Measurements from ENCODE around the gene HLA-A.

HLA-A gene

DNA sequence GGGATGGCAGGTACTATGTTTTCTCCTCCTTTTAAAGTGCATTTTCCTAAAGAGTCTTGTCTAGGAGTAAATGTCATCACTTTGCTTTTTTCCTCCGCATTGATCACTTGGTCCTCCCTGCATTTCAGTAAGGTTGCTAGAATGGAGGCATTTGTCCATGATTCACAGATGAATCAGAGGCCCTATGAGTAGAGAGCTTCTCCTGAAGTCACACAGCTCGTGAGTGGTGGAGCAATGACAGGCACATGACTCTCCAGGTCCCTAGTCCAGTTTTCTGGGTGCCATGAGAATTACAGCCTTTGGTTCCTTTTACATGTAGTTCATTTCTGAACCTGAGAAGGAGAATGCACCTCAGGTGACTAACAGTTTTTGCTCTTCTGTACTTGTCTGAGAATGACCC is 50.5 kb downstream of the HLA-A start:
- no peak for DNase-seq

DNA sequence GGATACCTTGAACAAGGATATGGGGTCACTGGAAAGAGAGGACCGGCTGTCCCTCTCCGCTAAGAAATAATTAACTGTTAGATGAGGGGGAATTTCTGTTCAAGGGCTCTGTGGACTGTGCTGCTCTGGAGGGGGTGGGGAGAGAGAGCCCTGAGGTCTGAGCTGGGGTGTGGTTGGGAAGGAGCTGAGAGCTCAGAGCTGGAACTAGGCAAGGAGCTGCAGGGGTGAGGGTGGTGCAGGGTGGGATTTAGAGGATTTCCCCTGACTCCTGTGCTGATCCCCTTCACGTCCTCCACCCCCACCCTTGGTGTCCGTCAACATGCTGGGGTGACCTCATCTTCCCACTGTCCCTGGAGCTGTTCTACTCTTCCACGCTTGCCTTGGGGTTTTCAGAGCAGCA is 52.5 kb downstream of the HLA-A start:
- no peak for DNase-seq

DNA sequence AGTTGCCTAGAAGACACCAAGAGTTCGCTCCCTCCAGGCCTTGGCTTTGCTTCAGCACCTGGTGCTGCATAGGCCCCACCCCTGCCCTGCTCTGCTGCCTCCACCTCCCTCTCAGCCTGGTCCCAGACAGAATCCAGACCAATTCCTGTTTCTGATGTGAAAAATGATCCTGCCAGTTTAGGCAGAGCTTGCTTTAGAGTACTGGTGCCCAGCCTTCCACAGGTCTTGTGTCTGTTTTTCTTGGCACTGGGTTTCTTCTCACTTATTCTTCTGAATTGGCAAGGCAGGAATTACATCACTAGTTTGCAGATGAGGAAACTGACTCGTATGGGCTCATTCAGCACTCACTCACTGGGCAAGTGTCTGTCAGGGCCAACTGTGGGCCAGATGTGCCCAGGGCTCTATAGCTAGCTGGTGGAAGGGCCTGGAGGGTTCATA is 53.0 kb downstream of the HLA-A start:
- DNase-seq, result no peak

Measured in NCI-H345 (cell line).